ENCODE measurements around the gene CETP. TPM values are rescaled to one million over a fixed set of nuclear protein-coding genes. Genes with fewer than 3 reads are reported as not detected.
"Not testable (repeated sequence)": the region's sequence is repeated elsewhere in the genome, so short reads cannot be mapped to it uniquely, and the experiment has no call there.

CETP gene
- total RNA-seq, 1 experiment from 2014 or later: not detected

DNA sequence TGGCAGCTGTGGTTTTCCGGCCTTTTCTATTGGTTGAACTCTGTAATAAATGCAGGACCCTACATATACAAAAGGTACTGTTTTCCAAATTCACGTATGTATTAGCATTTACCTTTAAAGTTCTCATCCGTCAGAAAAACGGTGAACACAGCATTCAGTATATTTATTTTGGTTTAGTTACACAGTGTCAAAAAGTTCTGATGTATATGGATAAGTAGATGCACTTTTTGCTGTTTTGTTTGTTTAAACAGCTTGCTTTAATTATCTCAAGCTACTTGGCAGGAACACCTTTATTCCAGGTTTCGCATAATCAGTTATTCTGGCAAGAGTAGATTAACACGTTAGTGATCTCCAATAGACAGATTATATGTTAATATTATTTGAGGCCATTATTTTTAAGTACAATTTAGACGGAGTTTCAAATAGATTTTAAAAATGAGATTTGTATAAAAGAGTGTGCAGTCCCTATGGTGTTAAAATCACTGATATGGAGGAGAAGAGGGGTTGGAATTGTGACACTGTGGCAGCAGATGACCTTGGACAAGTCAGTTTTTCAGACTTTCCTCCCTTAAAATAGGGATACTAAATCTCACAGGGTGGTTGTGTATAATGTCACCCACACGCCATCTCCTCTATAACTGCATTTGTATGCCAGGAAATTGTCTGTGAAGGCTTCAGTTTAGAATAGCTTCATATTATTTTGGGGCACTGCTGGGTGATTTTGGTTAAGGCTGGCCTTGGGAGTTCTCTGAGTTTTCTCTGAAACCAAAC, 27.7 kb upstream of the CETP start:
- DNase-seq (ENCODE audit: low spot score): no peak

DNA sequence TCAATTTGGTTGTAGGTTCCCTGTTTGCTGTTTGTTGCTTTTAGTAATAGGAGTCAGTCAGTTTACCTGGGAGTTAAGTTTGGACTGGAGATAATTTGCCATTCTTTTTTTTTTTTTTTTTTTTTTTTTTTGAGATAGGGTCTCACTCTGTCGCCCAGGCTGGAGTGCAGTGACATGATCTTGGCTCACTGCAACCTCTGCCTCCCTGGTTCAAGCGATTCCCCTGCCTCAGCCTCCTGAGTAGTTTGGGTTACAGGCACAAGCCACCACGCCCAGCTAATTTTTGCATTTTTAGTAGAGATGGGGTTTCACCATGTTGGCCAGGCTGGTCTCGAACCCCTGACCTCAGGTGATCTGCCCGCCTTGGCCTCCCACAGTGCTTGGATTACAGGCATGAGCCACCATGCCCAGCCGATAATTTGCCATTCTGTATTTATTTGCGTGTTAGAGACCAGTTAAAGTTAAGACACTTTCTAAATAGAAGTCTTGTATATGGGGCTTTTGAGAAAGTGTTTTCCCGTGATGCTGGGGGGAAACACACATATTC, 27.1 kb upstream of the CETP start:
- not testable (repeated sequence) for DNase-seq (ENCODE audit: low spot score)

DNA sequence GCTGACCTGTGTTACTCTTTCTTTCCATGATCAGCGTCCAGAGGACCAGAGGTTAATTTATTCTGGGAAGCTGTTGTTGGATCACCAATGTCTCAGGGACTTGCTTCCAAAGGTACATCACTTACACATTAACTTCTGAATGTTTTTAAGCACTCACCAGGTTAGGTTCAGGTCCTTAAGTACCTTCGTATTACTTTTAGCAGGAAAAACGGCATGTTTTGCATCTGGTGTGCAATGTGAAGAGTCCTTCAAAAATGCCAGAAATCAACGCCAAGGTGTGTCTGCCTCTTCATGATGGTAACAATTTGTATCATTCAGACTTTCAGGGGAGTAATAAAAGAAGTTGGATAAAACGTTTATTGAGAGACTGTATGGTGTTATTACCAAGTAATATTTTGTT, 26.5 kb upstream of the CETP start:
- DNase-seq (ENCODE audit: low spot score): no peak

DNA sequence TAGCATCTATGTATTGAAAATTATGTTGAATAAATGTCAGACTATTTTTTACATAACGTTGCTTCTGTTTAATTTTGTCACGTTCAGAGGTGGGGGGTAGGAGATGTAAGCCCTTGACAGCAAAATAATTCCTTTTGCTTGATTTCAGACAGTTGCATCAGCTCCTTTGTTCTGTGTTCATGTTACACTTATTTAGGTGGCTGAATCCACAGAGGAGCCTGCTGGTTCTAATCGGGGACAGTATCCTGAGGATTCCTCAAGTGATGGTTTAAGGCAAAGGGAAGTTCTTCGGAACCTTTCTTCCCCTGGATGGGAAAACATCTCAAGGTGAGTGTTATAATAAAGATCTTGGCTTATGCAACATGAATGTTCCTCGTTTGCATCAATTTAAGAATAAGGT, 25.3 kb upstream of the CETP start:
- no peak for DNase-seq (ENCODE audit: low spot score)

DNA sequence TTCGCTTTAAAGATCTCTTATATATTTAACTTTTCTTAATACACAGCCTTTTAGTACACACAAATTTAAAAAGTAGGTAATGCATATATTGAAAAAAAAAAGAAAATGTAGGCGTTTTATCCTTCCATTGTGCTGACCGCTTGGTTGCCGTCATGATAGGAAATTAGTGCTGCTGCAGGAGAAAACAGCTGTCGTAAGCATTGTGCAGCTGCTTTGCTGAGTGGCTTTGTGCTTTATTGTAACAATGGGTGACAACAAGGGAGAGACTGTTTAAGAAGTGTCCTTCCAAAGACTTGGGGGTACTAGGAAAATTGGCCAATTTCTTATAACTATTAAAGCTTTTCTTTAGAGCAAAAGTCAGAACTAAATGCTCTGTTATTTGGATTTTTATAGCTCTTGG, 24.8 kb upstream of the CETP start:
- no peak for DNase-seq (ENCODE audit: low spot score)

DNA sequence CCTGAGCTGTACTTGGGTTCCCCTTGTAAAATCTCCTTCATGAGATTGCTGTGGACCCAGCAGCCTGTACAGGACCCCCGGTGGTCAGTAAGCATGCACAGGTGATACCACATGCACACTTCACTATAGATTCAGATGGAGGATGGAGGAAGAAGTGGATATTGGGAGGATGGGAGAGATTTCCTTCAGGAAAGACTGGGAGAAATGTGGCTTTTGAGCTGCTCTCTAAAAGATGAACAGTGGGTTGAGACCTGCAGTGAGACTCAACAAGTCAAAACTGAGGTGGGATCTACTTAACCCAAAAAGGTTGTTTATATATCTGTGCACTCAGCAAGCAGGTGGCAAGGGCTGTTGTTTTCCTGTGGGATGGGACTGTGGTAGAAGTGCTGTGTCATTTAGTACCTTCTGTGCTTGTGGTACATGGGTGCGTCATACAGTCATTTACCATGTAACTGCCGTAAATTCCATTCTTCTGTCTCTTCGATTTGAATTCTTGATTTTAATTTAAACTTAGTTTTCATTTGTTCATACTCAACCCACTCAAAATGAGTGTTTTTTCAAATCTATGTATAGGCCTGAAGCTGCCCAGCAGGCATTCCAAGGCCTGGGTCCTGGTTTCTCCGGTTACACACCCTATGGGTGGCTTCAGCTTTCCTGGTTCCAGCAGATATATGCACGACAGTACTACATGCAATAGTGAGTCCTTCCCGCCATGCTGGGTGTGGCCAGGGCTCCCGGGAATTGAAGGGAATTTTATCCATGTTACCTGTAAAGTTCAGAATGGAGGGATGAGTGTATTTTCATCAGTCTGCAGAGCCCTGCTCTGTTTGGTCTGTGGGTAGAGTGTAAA, 22.9 kb upstream of the CETP start:
- no peak for DNase-seq (ENCODE audit: low spot score)

DNA sequence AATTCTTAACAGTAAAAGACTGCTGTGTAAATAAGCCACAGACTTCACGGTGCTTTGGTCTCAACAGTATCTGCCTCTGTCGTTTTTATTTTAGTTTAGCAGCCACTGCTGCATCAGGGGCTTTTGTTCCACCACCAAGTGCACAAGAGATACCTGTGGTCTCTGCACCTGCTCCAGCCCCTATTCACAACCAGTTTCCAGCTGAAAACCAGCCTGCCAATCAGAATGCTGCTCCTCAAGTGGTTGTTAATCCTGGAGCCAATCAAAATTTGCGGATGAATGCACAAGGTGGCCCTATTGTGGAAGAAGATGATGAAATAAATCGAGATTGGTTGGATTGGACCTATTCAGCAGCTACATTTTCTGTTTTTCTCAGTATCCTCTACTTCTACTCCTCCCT, 21.9 kb upstream of the CETP start:
- no peak for DNase-seq (ENCODE audit: low spot score)

DNA sequence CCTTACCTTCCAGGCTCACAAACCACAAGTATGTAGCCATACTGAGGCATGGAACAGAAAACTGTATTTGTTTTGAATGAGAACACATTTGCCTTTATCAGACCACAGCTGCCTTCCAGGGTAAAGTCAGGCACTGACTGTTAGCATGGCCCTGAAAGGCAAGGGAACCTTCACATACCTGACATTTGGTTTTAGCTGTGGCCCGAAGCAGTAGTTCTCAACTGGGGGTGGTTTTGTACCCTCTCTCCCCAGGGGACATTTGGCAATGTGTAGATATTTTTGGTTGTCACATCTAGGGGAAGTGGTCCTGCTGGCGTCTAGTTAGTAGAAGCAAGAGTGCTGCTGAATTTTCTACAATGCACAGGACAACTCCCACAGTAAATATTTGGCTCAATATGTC, 20.7 kb upstream of the CETP start:
- DNase-seq (ENCODE audit: low spot score): no peak

DNA sequence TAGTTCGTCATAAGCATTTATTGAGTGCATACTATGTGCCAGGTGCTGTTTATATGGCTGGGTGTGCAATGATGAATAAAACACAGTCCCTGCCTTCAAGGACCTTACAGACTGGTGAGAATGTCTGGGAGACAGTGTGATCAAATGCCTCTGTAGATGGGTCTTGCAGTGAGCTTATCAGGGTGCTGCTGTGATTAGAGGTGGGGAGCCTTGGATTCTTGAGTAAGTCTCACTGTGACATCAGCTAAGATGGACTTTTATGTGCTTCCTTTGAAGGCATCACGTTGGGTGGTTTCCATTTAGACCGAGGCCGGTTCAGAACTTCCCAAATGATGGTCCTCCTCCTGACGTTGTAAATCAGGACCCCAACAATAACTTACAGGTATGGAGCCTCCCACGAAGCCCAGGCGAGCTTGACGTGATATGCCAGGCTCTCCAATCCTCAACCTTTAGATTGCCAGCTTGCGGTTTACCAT, 19.9 kb upstream of the CETP start:
- no peak for DNase-seq (ENCODE audit: low spot score)

DNA sequence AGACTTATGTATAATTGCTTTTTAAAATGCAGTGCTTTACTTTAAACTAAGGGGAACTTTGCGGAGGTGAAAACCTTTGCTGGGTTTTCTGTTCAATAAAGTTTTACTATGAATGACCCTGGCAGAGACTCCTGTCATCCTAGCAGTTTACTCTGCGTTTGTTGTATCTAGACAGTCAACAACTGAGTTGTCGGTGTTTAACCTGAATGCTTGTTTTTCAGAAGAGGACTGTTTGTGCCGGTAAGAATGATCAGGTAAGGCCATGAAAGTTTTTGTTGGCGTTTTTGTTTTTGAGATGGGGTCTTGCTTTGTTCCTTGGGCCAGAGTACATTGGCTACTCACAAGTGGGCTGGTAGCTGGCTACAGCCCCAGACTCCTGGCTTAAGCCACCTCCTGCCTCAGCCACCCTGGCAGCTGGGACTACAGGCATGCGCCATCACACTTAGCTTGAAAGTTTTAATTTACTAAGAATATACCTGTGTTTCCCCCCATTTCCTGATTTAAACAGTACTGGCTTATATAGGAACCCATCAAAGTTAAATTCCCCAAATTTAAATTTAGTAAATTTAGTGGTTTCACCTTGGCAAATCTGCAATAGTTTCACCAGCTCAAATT, 17.9 kb upstream of the CETP start:
- no peak for DNase-seq (ENCODE audit: low spot score)

DNA sequence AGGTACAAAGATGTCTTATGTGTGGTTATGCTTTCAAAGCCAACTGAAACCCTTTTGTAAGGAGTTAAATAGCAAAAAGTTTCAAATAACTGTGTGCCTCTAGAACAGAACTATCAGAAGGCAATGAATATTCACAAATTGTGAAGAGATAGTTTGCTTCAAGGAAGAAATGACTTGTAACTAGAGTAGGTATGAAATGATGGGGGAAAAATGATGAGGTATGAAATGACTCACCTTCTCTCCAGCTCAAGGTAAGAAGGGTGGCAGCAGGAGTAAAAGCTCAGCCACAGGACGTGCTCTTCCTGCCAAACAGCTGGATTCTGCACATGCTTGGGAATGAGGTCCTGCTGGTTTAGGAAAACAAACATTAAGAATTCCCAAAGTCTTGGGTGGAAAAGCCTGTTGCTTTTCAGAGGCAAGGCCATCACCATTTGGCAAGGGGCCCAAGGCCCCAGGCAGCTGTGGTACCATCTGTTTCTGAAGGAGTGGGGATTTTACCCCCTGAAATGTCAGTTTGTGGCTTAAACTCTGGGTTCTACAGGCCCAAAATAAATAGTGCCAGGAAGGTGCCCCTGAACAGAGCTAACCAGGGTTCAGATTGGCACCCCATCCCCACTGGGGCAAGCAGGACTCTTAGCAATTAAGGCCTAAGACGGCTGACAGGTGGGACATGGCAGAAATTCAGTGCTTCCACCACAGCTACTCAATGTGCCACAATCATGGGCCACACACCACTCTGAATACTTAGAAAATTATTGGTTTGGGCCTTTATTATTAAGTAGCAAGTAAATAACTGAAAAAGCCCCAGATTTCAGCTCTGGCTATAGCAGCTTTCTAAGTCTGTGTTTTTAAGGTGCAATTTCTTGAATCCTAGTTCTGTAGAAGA, 16.6 kb upstream of the CETP start:
- no peak for DNase-seq (ENCODE audit: low spot score)

DNA sequence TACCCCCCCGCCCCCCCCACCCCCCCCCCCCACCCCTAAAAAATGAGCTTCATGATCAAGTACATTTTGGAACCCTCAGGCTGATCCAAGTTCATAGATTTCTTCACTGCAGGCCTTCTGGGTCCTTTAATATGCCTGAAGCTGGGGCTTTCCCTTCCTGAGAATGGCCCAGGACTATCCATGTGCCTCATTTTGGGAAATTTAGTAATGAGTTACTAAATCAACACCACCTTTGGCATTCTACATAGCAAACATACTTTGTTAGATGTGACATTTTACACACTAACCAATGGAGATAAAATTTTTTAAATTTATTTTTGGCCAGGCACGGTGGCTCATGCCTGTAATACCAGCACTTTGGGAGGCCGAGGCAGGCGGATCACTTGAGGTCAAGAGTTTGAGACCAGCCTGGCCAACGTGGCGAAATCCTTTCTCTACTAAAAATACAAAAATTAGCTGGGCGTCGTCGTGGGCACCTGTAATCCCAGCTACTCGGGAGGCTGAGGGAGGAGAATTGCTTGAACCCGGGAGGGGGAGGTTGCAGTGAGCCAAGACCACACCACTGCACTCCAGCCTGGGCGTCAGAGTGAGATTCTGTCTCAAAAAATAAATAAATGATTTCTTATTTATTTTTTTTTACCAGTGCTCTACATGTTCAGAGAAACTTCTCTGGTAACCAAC, 15.8 kb upstream of the CETP start:
- DNase-seq (ENCODE audit: low spot score): no peak

DNA sequence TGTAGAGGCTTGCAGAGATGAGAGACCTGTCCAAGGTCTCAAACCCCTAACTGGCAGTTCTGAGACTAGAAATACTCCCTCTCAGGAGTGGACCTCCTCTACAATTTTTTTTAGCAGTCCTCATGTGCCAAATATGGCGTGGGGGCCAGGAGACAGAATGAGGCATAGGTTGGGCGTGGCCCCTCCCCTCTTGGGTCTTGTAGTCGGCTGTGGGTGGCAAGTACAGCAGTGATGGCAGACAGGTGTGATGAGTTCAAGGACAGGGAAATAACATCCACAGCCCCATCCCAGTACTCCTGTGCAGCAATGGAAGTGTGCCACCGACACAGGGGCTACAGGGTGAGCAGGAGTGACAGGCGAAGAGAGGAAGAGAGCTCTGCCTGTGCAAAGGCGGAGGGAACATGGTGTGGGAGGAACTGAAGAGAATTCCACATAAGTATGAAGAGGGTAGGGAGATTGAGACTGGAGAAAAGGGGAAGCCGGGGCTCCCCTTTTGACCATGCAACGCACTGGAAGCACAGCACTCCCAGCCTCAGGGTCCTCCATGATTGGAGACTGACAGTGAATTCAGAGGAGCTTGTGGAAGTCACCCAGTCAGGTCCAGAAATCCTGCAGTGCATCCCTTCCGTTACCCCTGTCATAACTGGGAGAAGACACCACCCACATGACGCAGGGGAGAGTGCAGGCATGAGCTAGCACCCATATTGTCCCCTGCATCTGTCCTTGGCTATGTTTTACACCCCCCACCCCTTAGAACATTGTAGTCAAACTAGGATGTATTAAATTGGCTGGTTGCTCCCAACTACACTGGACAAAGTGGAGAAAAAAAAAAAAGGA, 14.8 kb upstream of the CETP start:
- DNase-seq (ENCODE audit: low spot score): no peak

DNA sequence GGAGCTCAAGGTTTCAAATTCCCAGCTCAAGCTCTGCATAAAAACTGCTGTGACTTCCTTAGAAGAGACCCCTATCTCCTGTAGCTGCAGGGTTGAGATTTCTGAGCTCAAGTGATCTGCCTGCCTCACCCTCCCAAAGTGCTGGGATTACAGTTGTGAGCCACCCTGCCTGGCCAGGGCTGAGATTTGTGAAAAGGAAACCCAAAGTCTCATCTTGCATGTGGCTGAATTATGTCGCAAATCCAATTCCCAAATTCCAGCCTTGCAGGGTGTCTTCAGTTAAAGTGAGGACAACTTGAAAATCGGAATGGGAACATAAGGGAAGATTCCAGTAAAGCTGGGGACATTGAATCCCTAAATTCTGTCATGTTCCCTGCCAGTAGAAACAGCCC, 14.2 kb upstream of the CETP start:
- no peak for DNase-seq (ENCODE audit: low spot score)

DNA sequence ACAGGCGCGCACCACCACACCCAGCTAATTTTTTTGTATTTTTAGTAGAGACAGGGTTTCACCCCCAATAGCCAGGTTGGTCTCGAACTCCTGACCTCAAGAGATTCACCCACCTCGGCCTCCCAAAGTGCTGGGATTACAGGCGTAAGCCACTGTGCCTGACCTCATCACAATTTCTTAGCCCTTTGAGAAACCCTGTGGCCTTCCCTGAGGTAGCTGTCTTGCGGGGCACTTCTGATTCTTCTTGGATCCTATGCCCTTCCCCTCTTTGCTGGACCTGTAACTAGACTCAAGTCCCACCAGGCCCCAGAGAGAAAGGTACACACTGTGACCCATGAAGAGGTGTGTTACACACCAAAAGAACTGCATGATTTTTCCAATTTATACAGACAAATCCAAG, 13.5 kb upstream of the CETP start:
- no peak for DNase-seq (ENCODE audit: low spot score)

DNA sequence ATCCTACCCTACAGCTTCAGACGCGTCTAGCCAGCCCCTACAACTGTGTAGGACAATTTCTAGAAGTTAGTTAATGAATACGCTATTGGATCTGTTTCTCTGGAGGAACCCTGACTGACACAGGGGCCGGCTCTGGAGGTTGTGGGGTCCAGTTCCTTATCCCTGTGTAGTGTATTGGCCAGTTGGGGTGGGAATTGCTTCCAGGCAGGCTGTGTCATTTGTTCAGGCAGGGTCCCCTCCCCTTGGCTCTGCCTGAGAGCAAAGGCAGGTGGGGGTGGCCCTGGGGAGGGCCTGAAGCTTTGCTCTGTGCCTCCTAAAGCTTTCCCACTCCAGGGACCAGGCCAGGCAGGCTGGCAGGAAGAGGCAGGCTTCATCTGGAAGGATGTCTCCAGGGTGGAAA, 11.7 kb upstream of the CETP start:
- no peak for DNase-seq (ENCODE audit: low spot score)

DNA sequence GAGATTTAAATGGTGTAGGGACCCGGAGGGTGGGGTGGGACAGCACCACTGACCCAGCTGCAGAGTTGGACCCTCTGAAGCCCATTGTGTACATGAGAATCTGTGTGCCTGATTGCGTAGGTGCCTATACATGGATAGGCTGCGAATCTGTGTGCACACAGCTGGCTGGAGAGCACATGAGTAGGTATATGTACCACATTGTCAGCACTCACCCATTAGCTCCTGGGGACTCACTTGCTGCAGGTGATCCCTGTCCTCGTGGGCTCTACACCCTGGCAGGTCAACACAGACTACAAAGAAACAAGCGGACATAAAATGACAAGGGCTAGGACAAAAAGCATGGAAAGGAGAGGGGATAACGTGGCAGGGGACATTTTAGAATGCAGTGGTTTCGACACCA, 11.3 kb upstream of the CETP start:
- DNase-seq (ENCODE audit: low spot score): no peak

DNA sequence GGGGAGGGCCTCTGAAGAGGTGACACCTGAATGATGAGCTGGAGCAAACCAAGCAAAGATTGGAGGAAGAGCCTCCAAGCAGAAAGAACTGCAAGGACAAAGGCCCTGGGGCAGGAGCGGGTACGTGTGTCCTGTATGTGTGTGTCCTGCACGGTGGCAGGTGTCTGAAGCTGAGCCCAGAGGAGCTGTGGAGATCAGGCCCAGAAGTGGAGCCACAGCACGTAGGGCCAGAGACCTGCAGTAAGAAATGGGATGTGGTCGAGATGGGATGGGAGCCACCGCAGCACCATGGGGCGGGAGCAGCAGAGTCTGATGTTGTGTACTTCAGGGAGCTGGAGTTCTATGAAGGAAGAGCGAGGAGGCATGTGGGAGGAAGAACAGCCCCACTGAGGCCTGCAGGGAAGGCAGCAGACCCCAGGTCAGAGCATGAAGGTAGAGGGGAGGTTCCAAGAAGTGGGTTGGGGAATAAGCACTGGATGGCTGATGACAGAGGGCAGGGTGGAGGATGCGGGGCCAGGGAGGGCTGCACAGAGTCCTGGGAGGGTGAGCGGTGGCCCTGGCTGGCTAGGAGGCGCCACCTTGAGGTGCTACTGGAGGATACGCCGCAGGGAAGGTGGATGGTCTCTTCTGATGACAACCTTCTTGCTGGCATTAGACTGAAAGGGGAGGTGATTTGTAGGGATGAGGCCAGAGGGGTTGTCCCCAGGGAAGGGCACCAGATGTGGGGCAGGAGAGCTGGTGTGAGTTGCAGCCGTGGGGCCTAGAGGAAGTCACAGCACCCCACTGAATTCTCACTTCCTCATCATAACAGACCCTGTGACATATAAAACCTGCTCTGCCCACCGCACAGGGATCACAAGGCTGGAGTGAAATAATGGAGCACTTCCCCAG, 10.6 kb upstream of the CETP start:
- peak; percentile 69 for DNase-seq (ENCODE audit: low spot score)

DNA sequence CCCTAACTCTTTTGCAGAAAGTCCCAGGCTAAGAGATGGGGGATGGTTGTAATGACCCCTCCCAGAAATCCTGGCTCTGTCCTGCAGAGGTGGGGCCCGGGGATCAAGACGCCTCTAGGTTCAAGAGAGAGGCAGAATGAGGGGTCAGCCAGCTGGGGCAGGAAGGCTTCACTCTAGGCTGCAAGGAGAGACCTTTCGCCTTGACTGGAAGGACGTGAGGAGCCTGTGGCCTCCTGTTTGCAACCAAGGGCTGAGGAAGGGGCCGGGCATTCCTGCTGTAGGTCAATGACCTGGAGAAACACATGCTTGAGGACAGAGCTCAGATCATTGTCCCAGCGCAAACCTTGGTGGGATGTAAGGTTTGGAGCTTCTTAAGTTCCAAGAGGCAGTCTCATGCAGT, 8.7 kb upstream of the CETP start:
- no peak for DNase-seq (ENCODE audit: low spot score)
